Measurements from ENCODE around the gene GPHN.
A peak's percentile ranks its signal among the peaks of the same experiment; 100 is the strongest.

Gene GPHN

GRCh38 chr14:66601932-66602578, 94.1 kb downstream of the GPHN start:
- no peak for DNase-seq

- no peak for DNase-seq
Measured at GRCh38 chr14:66603945-66604344, 96.0 kb downstream of the GPHN start.

- DNase-seq = no peak
Measured at GRCh38 chr14:66606826-66607225, 98.9 kb downstream of the GPHN start.

GRCh38 chr14:66610154-66610563, 102.2 kb downstream of the GPHN start:
- no peak for DNase-seq

- DNase-seq = no peak
Measured at GRCh38 chr14:66613344-66613743, 105.4 kb downstream of the GPHN start.

- DNase-seq = no peak
Measured at GRCh38 chr14:66619952-66620351, 112.0 kb downstream of the GPHN start.

- no peak for DNase-seq
Measured at GRCh38 chr14:66623838-66624237, 115.9 kb downstream of the GPHN start.

- peak; percentile 50 for DNase-seq
Measured at GRCh38 chr14:66624336-66624937, 116.5 kb downstream of the GPHN start.

GRCh38 chr14:66628636-66629035, 120.7 kb downstream of the GPHN start:
- DNase-seq = no peak

- DNase-seq = no peak
Measured at GRCh38 chr14:66629499-66629898, 121.6 kb downstream of the GPHN start.

GRCh38 chr14:66634876-66635275, 126.9 kb downstream of the GPHN start:
- DNase-seq = no peak

- no peak for DNase-seq
Measured at GRCh38 chr14:66635435-66635834, 127.5 kb downstream of the GPHN start.

GRCh38 chr14:66636240-66636639, 128.3 kb downstream of the GPHN start:
- DNase-seq = no peak

GRCh38 chr14:66638689-66639088, 130.7 kb downstream of the GPHN start:
- DNase-seq = peak; percentile 26

- DNase-seq = no peak
Measured at GRCh38 chr14:66641861-66642635, 134.1 kb downstream of the GPHN start.

GRCh38 chr14:66643344-66643743, 135.4 kb downstream of the GPHN start:
- no peak for DNase-seq

- DNase-seq = no peak
Measured at GRCh38 chr14:66645716-66646115, 137.8 kb downstream of the GPHN start.

- DNase-seq = no peak
Measured at GRCh38 chr14:66649498-66649897, 141.6 kb downstream of the GPHN start.

- no peak for DNase-seq
Measured at GRCh38 chr14:66650491-66650911, 142.6 kb downstream of the GPHN start.

- DNase-seq = no peak
Measured at GRCh38 chr14:66651536-66652220, 143.7 kb downstream of the GPHN start.

GRCh38 chr14:66652525-66653106, 144.7 kb downstream of the GPHN start:
- DNase-seq = no peak

- DNase-seq = no peak
Measured at GRCh38 chr14:66657780-66658179, 149.8 kb downstream of the GPHN start.

GRCh38 chr14:66662374-66662773, 154.4 kb downstream of the GPHN start:
- DNase-seq = no peak

Measured in fibroblast of skin of abdomen (primary cell).